Measurements from ENCODE around the gene FASN.

DNA sequence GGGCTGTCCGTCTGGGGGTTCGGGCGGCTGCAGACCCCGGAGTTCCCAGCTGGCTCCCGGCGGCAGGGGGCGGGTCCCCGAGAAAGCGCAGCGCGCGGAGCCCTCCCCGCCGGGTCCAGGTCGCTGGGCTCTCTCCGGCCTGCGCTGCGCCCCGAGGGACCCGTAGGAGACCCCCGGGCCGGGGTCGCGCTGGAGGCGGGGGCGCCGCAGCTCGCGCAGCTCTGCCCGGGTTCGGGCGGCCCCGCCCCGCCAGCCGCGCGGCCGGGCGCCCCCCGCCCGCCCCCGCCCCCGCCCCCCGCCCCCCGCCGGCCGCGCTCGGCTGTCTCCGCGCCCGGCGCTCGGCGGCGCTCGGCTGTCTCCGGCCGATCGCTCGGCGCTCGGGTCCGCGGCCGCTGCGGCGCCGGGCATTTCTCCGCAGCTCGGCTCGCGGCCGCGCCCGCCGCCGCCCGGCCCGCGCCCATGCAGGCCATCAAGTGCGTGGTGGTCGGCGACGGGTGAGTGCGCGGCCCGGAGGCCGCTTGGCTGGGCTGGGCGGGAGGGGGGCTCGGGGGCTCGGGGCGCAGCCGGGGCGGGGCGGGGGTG, 66.6 kb downstream of the FASN start, which contains the start of gene RAC3:
- no peak for TF ChIP-seq POLR2A (IDR thresholded peaks at IDR 0.05)
- TF ChIP-seq, protein P1, sequence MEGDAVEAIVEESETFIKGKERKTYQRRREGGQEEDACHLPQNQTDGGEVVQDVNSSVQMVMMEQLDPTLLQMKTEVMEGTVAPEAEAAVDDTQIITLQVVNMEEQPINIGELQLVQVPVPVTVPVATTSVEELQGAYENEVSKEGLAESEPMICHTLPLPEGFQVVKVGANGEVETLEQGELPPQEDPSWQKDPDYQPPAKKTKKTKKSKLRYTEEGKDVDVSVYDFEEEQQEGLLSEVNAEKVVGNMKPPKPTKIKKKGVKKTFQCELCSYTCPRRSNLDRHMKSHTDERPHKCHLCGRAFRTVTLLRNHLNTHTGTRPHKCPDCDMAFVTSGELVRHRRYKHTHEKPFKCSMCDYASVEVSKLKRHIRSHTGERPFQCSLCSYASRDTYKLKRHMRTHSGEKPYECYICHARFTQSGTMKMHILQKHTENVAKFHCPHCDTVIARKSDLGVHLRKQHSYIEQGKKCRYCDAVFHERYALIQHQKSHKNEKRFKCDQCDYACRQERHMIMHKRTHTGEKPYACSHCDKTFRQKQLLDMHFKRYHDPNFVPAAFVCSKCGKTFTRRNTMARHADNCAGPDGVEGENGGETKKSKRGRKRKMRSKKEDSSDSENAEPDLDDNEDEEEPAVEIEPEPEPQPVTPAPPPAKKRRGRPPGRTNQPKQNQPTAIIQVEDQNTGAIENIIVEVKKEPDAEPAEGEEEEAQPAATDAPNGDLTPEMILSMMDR (IDR thresholded peaks at IDR 0.05), result no peak
